Prostate gland (tissue), 2 donors: ENCODE data around the gene TMEM131.

Experiments used
- CTCF ChIP-seq, 4 experiments: fragments of 200-600 bp in 2 of 4; fragments of 450-650 bp in 2 of 4; sonication (generic) in 2 of 4; IDR thresholded peaks; 1 replicate in 3 of 4; 2 replicates in 1 of 4; pipeline ENCODE4 v1.5.1; 2016 to 2019; ENCODE audit warnings: antibody characterized with exemption in 4 of 4, mild to moderate bottlenecking in 2 of 4, moderate library complexity in 2 of 4
- POLR2AphosphoS5 ChIP-seq: sonication (generic); formaldehyde crosslinking; IDR thresholded peaks from one replicate; pipeline ENCODE4 v1.6.1; 2017; ENCODE audit warnings: antibody characterized with exemption

- TF ChIP-seq CTCF (IDR thresholded peaks at IDR 0.05) (no peak), POLR2AphosphoS5 (no peak)
These were observed 261.4 kb downstream of the TMEM131 start for GRCh38 chr2:97734061-97735051.
